Measurements from ENCODE around the gene APOBEC3G. TPM values are rescaled to one million over a fixed set of nuclear protein-coding genes. Genes with fewer than 3 reads are reported as not detected.

The APOBEC3G gene
- total and polyA plus RNA-seq, 10 of the 15 experiments (the other 5 are each of a cell fraction or from before 2014, with no cell fraction given) = 103 to 232 (median 152) TPM

DNA sequence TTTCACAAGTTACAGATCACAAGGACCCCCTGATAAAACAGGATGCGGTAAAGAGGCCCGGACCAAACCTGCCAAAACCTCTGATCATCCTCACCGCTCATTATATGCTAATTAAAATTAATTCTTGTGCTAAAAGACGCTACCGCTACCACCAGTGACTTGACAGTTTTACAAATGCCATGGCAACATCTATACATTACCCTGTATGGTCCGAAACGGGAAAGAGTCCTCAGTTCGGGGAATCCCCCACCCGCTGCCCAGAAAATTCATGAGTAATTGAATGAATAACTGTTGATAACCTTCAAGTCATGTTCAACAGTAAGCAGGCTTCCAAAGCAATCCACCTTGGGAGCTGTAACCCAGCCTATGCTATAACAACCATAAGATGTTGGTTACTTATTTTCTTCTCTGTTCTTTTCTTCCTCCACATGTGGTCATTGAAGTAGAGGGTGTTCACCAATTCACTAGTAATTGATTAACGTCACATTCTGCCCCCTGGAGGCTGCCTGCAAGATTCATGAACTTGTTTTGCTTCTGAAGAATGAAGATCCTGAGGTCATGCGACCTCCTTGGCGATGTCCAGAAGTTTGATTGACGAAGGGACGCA is 40.6 kb downstream of the APOBEC3G start (continued):
- no peak for TF ChIP-seq BCL3 (IDR thresholded peaks at IDR 0.05; ENCODE audit: borderline replicate concordance, insufficient read depth, low read depth, low read length, poor library complexity, severe bottlenecking)
- TF ChIP-seq SRF (IDR thresholded peaks at IDR 0.05; ENCODE audit: low read depth in 2 of 2, low read length in 2 of 2) = peak; percentile 77 to 98
- TF ChIP-seq, protein P1, sequence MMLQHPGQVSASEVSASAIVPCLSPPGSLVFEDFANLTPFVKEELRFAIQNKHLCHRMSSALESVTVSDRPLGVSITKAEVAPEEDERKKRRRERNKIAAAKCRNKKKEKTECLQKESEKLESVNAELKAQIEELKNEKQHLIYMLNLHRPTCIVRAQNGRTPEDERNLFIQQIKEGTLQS (IDR thresholded peaks at IDR 0.05; ENCODE audit: borderline replicate concordance, extremely low read depth, low read depth, low read length) = no peak
- TF ChIP-seq ZNF217 (IDR thresholded peaks at IDR 0.05) = no peak
- no peak for TF ChIP-seq RCOR1 (conservative IDR thresholded peaks at IDR 0.05; ENCODE audit: low read depth, low read length)
- TF ChIP-seq KAT2A (conservative IDR thresholded peaks at IDR 0.05; ENCODE audit: control insufficient read depth, low read depth, low read length) = no peak
- peak; percentile 98 for TF ChIP-seq BACH1 (IDR thresholded peaks at IDR 0.05; ENCODE audit: borderline replicate concordance)
- TF ChIP-seq TCF12 (IDR thresholded peaks at IDR 0.05; ENCODE audit: low read depth, low read length) = peak; percentile 36; the same call in 1 of the 2 replicates
- peak; percentile 33; the same call in 1 of the 2 replicates for TF ChIP-seq POLR2AphosphoS5 (IDR thresholded peaks at IDR 0.05; ENCODE audit: low read length)
- TF ChIP-seq, protein P2, sequence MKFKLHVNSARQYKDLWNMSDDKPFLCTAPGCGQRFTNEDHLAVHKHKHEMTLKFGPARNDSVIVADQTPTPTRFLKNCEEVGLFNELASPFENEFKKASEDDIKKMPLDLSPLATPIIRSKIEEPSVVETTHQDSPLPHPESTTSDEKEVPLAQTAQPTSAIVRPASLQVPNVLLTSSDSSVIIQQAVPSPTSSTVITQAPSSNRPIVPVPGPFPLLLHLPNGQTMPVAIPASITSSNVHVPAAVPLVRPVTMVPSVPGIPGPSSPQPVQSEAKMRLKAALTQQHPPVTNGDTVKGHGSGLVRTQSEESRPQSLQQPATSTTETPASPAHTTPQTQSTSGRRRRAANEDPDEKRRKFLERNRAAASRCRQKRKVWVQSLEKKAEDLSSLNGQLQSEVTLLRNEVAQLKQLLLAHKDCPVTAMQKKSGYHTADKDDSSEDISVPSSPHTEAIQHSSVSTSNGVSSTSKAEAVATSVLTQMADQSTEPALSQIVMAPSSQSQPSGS (IDR thresholded peaks at IDR 0.05; ENCODE audit: low read length) = peak; percentile 73
- TF ChIP-seq BMI1 (IDR thresholded peaks at IDR 0.05; ENCODE audit: borderline replicate concordance) = peak; percentile 97
- peak; percentile 73 for TF ChIP-seq NBN (IDR thresholded peaks at IDR 0.05)
- TF ChIP-seq, protein P3, sequence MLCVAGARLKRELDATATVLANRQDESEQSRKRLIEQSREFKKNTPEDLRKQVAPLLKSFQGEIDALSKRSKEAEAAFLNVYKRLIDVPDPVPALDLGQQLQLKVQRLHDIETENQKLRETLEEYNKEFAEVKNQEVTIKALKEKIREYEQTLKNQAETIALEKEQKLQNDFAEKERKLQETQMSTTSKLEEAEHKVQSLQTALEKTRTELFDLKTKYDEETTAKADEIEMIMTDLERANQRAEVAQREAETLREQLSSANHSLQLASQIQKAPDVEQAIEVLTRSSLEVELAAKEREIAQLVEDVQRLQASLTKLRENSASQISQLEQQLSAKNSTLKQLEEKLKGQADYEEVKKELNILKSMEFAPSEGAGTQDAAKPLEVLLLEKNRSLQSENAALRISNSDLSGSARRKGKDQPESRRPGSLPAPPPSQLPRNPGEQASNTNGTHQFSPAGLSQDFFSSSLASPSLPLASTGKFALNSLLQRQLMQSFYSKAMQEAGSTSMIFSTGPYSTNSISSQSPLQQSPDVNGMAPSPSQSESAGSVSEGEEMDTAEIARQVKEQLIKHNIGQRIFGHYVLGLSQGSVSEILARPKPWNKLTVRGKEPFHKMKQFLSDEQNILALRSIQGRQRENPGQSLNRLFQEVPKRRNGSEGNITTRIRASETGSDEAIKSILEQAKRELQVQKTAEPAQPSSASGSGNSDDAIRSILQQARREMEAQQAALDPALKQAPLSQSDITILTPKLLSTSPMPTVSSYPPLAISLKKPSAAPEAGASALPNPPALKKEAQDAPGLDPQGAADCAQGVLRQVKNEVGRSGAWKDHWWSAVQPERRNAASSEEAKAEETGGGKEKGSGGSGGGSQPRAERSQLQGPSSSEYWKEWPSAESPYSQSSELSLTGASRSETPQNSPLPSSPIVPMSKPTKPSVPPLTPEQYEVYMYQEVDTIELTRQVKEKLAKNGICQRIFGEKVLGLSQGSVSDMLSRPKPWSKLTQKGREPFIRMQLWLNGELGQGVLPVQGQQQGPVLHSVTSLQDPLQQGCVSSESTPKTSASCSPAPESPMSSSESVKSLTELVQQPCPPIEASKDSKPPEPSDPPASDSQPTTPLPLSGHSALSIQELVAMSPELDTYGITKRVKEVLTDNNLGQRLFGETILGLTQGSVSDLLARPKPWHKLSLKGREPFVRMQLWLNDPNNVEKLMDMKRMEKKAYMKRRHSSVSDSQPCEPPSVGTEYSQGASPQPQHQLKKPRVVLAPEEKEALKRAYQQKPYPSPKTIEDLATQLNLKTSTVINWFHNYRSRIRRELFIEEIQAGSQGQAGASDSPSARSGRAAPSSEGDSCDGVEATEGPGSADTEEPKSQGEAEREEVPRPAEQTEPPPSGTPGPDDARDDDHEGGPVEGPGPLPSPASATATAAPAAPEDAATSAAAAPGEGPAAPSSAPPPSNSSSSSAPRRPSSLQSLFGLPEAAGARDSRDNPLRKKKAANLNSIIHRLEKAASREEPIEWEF (IDR thresholded peaks at IDR 0.05; ENCODE audit: insufficient replicate concordance, low read depth, low read length) = peak; percentile 85
- TF ChIP-seq E2F8 (IDR thresholded peaks at IDR 0.05; ENCODE audit: low read depth, partially characterized antibody) = no peak
- TF ChIP-seq FOXK2 (IDR thresholded peaks at IDR 0.05) = no peak
- peak; percentile 95; the same call in 1 of the 2 replicates for TF ChIP-seq BCL11A (IDR thresholded peaks at IDR 0.05; ENCODE audit: low read depth, low read length)
- TF ChIP-seq CEBPB (IDR thresholded peaks at IDR 0.05; ENCODE audit: borderline replicate concordance in 1 of 2, low read depth in 2 of 2, low read length in 2 of 2) = no peak
- peak; percentile 80 for TF ChIP-seq SMC3 (IDR thresholded peaks at IDR 0.05; ENCODE audit: borderline replicate concordance, low read length)
- peak; percentile 85; the same call in 1 of the 2 replicates for TF ChIP-seq MXI1 (IDR thresholded peaks at IDR 0.05; ENCODE audit: low read depth, low read length)
